Measurements from ENCODE around the gene ACSF2. TPM values are rescaled to one million over a fixed set of nuclear protein-coding genes. Genes with fewer than 3 reads are reported as not detected.

ACSF2 gene
- polyA plus RNA-seq, 1 donor from 2014 or later, result not detected

GRCh38 chr17:50484386-50485155 is 58.6 kb downstream of the ACSF2 start:
- Histone ChIP-seq H3K4me2 (ENCODE audit: low read length) (no peak overlapping the region), H3K9me2 (ENCODE audit: insufficient read depth, low read length) (no peaks in the 10 kb centered on the region), H3K9me3 (ENCODE audit: low read length) (no peaks in the 10 kb centered on the region), H3K9ac (ENCODE audit: low read length) (no peak overlapping the region), H3K27me3 (ENCODE audit: insufficient read depth, low read depth, low read length) (no peaks in the 10 kb centered on the region), H4K20me1 (ENCODE audit: insufficient read depth) (no peaks in the 10 kb centered on the region), H3F3A (ENCODE audit: insufficient read depth, low read length, poor library complexity, severe bottlenecking) (no peaks in the 10 kb centered on the region), H3K27ac (ENCODE audit: low read length) (no peak overlapping the region), H3K4me3 (ENCODE audit: low read length) (no peak overlapping the region), H2AFZ (ENCODE audit: low read depth, low read length) (no peak overlapping the region), H3K36me3 (ENCODE audit: insufficient read depth, low read length) (no peaks in the 10 kb centered on the region), H3K79me2 (replicated peaks; ENCODE audit: insufficient read depth, low read length) (no peaks in the 10 kb centered on the region)
- TF ChIP-seq RAD21 (conservative IDR thresholded peaks at IDR 0.05) (no peak), CTCF (IDR thresholded peaks at IDR 0.05; ENCODE audit: poor library complexity, severe bottlenecking) (no peak)

- no peak overlapping the region for H3K27ac ChIP-seq (ENCODE audit: low read length)
- no peaks in the 10 kb centered on the region for H3K36me3 ChIP-seq (ENCODE audit: insufficient read depth, low read length)
- no peaks in the 10 kb centered on the region for H3K79me2 ChIP-seq (replicated peaks; ENCODE audit: insufficient read depth, low read length)
- H3K9me3 ChIP-seq (ENCODE audit: low read length), result no peaks in the 10 kb centered on the region
- H4K20me1 ChIP-seq (ENCODE audit: insufficient read depth), result no peaks in the 10 kb centered on the region
- H3F3A ChIP-seq (ENCODE audit: insufficient read depth, low read length, poor library complexity, severe bottlenecking), result no peaks in the 10 kb centered on the region
- no peak overlapping the region for H2AFZ ChIP-seq (ENCODE audit: low read depth, low read length)
- H3K27me3 ChIP-seq (ENCODE audit: insufficient read depth, low read depth, low read length), result no peaks in the 10 kb centered on the region
- H3K9ac ChIP-seq (ENCODE audit: low read length), result no peak overlapping the region
- no peak overlapping the region for H3K4me2 ChIP-seq (ENCODE audit: low read length)
- H3K9me2 ChIP-seq (ENCODE audit: insufficient read depth, low read length), result no peaks in the 10 kb centered on the region
- no peak overlapping the region for H3K4me3 ChIP-seq (ENCODE audit: low read length)
- no peak for TF ChIP-seq POLR2AphosphoS5 (IDR thresholded peaks at IDR 0.05)
Measured at GRCh38 chr17:50487213-50488096, 61.4 kb downstream of the ACSF2 start.

DNA sequence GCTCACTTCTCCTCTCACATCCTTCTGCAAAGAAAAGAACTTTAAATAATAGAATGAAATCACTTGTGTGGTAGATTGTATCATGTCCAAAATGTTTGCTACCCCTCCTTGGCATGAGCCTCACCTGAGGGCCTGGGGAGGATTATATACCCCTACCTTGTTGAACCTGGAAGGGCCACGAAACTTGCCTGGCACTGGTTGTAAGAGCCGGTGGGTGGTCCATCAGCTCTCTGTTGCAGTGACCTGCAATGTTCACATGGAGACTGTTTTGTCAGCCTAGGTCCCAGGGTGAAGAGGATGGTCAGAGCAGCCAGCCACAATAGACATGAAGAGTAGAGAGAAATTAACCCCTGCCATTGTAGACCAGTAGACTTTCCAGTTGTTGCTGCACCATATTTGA is 62.9 kb downstream of the ACSF2 start:
- Histone ChIP-seq H3K36me3 (ENCODE audit: insufficient read depth, low read length) (no peaks in the 10 kb centered on the region), H4K20me1 (ENCODE audit: insufficient read depth) (no peaks in the 10 kb centered on the region), H3K79me2 (replicated peaks; ENCODE audit: insufficient read depth, low read length) (no peaks in the 10 kb centered on the region), H3K4me3 (ENCODE audit: low read length) (no peak overlapping the region), H2AFZ (ENCODE audit: low read depth, low read length) (no peak overlapping the region), H3K9me2 (ENCODE audit: insufficient read depth, low read length) (no peaks in the 10 kb centered on the region), H3K9ac (ENCODE audit: low read length) (no peak overlapping the region), H3K9me3 (ENCODE audit: low read length) (no peaks in the 10 kb centered on the region), H3K27me3 (ENCODE audit: insufficient read depth, low read depth, low read length) (no peaks in the 10 kb centered on the region), H3K27ac (ENCODE audit: low read length) (no peak overlapping the region), H3F3A (ENCODE audit: insufficient read depth, low read length, poor library complexity, severe bottlenecking) (no peaks in the 10 kb centered on the region), H3K4me2 (ENCODE audit: low read length) (no peak overlapping the region)
- no peak for TF ChIP-seq CTCF (IDR thresholded peaks at IDR 0.05; ENCODE audit: poor library complexity, severe bottlenecking)
- no peak for TF ChIP-seq EZH2 (IDR thresholded peaks at IDR 0.05; ENCODE audit: borderline replicate concordance, insufficient read depth, low read length, poor library complexity, severe bottlenecking)
- TF ChIP-seq, protein P1, sequence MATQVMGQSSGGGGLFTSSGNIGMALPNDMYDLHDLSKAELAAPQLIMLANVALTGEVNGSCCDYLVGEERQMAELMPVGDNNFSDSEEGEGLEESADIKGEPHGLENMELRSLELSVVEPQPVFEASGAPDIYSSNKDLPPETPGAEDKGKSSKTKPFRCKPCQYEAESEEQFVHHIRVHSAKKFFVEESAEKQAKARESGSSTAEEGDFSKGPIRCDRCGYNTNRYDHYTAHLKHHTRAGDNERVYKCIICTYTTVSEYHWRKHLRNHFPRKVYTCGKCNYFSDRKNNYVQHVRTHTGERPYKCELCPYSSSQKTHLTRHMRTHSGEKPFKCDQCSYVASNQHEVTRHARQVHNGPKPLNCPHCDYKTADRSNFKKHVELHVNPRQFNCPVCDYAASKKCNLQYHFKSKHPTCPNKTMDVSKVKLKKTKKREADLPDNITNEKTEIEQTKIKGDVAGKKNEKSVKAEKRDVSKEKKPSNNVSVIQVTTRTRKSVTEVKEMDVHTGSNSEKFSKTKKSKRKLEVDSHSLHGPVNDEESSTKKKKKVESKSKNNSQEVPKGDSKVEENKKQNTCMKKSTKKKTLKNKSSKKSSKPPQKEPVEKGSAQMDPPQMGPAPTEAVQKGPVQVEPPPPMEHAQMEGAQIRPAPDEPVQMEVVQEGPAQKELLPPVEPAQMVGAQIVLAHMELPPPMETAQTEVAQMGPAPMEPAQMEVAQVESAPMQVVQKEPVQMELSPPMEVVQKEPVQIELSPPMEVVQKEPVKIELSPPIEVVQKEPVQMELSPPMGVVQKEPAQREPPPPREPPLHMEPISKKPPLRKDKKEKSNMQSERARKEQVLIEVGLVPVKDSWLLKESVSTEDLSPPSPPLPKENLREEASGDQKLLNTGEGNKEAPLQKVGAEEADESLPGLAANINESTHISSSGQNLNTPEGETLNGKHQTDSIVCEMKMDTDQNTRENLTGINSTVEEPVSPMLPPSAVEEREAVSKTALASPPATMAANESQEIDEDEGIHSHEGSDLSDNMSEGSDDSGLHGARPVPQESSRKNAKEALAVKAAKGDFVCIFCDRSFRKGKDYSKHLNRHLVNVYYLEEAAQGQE (IDR thresholded peaks at IDR 0.05; ENCODE audit: borderline replicate concordance), result no peak

Measured in neural cell (in vitro differentiated cells).